KMS-11 (cell line): ENCODE measurements around the gene HCN1.
"Not testable (repeated sequence)": the region's sequence is repeated elsewhere in the genome, so short reads cannot be mapped to it uniquely, and the experiment has no call there.

Source experiments
- H2AFZ ChIP-seq: fragments of 200-600 bp; sonication (generic); 2 replicates; pipeline ENCODE4 v1.6.1; 2016; ENCODE audit warnings: antibody characterized with exemption, mixed run types, low read depth
- H3K27ac ChIP-seq: fragments of 200-600 bp; sonication (generic); 2 replicates; pipeline ENCODE4 v1.6.1; 2016; ENCODE audit warnings: mild to moderate bottlenecking, mixed run types
- H3K27me3 ChIP-seq: fragments of 200-600 bp; sonication (generic); 2 replicates; pipeline ENCODE4 v1.6.1; 2017; ENCODE audit warnings: mild to moderate bottlenecking, low read depth, mixed run types, moderate library complexity; ENCODE audit not compliant: insufficient read depth
- H3K36me3 ChIP-seq: fragments of 200-600 bp; sonication (generic); 2 replicates; pipeline ENCODE4 v1.6.1; 2017; ENCODE audit warnings: mild to moderate bottlenecking, mixed run types; ENCODE audit not compliant: insufficient read depth
- H3K4me1 ChIP-seq: fragments of 200-600 bp; sonication (generic); 2 replicates; pipeline ENCODE4 v1.6.1; 2016; ENCODE audit warnings: mild to moderate bottlenecking, low read depth, mixed run types; ENCODE audit not compliant: poor library complexity, severe bottlenecking
- H3K4me2 ChIP-seq: fragments of 200-600 bp; sonication (generic); 2 replicates; pipeline ENCODE4 v1.7.0; 2016; ENCODE audit warnings: mild to moderate bottlenecking, mixed run types
- H3K4me3 ChIP-seq: fragments of 200-600 bp; sonication (generic); IDR thresholded peaks from 2 replicates; pipeline ENCODE4 v1.6.1; 2017; ENCODE audit warnings: low read depth, low read length, mixed read lengths; ENCODE audit not compliant: insufficient read depth
- H3K79me2 ChIP-seq: fragments of 200-600 bp; sonication (generic); 2 replicates; pipeline ENCODE4 v1.6.1; 2016; ENCODE audit warnings: low read depth, mixed run types; ENCODE audit not compliant: insufficient read depth
- H3K9ac ChIP-seq: fragments of 200-600 bp; sonication (generic); 2 replicates; pipeline ENCODE4 v1.6.1; 2016; ENCODE audit warnings: mild to moderate bottlenecking, mixed run types
- H4K20me1 ChIP-seq: fragments of 200-600 bp; sonication (generic); 2 replicates; pipeline ENCODE4 v1.6.1; 2016; ENCODE audit warnings: mild to moderate bottlenecking, mixed run types; ENCODE audit not compliant: insufficient read depth
- CTCF ChIP-seq: fragments of 200-600 bp; sonication (generic); conservative IDR thresholded peaks from 2 replicates; pipeline ENCODE4 v1.6.1; 2017; ENCODE audit warnings: low read depth, mild to moderate bottlenecking, antibody characterized with exemption, low read length, moderate library complexity, mixed read lengths

Gene HCN1

GRCh38 chr5:45601424-45601823 lies 94.8 kb downstream of the HCN1 start:
- H3K36me3 ChIP-seq: no peaks in the 10 kb centered on the region
- no peaks in the 10 kb centered on the region for H4K20me1 ChIP-seq
- H3K27ac ChIP-seq: no peak overlapping the region
- H3K9ac ChIP-seq: no peak overlapping the region
- no peaks in the 10 kb centered on the region for H3K27me3 ChIP-seq
- no peak for TF ChIP-seq CTCF
- H3K4me1 ChIP-seq: no peaks in the 10 kb centered on the region
- H3K4me2 ChIP-seq: no peak overlapping the region
- H3K79me2 ChIP-seq: no peaks in the 10 kb centered on the region
- H2AFZ ChIP-seq: no peak overlapping the region
- no peak overlapping the region for H3K4me3 ChIP-seq

GRCh38 chr5:45596320-45596719 lies 99.9 kb downstream of the HCN1 start:
- no peak overlapping the region for H3K9ac ChIP-seq
- no peaks in the 10 kb centered on the region for H3K79me2 ChIP-seq
- H3K27ac ChIP-seq: no peak overlapping the region
- H3K27me3 ChIP-seq: no peaks in the 10 kb centered on the region
- H3K4me2 ChIP-seq: no peak overlapping the region
- H2AFZ ChIP-seq: no peak overlapping the region
- no peak overlapping the region for H3K4me3 ChIP-seq
- no peaks in the 10 kb centered on the region for H4K20me1 ChIP-seq
- no peak for TF ChIP-seq CTCF
- H3K4me1 ChIP-seq: no peaks in the 10 kb centered on the region
- no peaks in the 10 kb centered on the region for H3K36me3 ChIP-seq

GRCh38 chr5:45586001-45586400 lies 110.2 kb downstream of the HCN1 start:
- H3K4me2 ChIP-seq, H3K4me3 ChIP-seq, H4K20me1 ChIP-seq, H3K27ac ChIP-seq, H2AFZ ChIP-seq, H3K27me3 ChIP-seq, H3K79me2 ChIP-seq, H3K36me3 ChIP-seq, H3K9ac ChIP-seq, H3K4me1 ChIP-seq: not testable (repeated sequence)

GRCh38 chr5:45578270-45578669 lies 117.9 kb downstream of the HCN1 start:
- Histone ChIP-seq H2AFZ (no peak overlapping the region), H3K36me3 (no peaks in the 10 kb centered on the region), H3K9ac (no peak overlapping the region), H3K4me3 (no peak overlapping the region), H3K79me2 (no peaks in the 10 kb centered on the region), H3K27ac (no peak overlapping the region), H3K4me2 (no peak overlapping the region), H4K20me1 (no peaks in the 10 kb centered on the region), H3K27me3 (no peaks in the 10 kb centered on the region), H3K4me1 (no peaks in the 10 kb centered on the region)
- no peak for TF ChIP-seq CTCF

GRCh38 chr5:45568813-45569212 lies 127.4 kb downstream of the HCN1 start:
- no peak for TF ChIP-seq CTCF
- H3K4me2 ChIP-seq: no peak overlapping the region
- no peak overlapping the region for H3K9ac ChIP-seq
- no peaks in the 10 kb centered on the region for H3K4me1 ChIP-seq
- H3K27ac ChIP-seq: no peak overlapping the region
- no peak overlapping the region for H3K4me3 ChIP-seq
- H4K20me1 ChIP-seq: no peaks in the 10 kb centered on the region
- no peaks in the 10 kb centered on the region for H3K36me3 ChIP-seq
- no peaks in the 10 kb centered on the region for H3K79me2 ChIP-seq
- H2AFZ ChIP-seq: no peak overlapping the region
- H3K27me3 ChIP-seq: no peaks in the 10 kb centered on the region
